ENCODE data around the gene FBRSL1.

The FBRSL1 gene

DNA sequence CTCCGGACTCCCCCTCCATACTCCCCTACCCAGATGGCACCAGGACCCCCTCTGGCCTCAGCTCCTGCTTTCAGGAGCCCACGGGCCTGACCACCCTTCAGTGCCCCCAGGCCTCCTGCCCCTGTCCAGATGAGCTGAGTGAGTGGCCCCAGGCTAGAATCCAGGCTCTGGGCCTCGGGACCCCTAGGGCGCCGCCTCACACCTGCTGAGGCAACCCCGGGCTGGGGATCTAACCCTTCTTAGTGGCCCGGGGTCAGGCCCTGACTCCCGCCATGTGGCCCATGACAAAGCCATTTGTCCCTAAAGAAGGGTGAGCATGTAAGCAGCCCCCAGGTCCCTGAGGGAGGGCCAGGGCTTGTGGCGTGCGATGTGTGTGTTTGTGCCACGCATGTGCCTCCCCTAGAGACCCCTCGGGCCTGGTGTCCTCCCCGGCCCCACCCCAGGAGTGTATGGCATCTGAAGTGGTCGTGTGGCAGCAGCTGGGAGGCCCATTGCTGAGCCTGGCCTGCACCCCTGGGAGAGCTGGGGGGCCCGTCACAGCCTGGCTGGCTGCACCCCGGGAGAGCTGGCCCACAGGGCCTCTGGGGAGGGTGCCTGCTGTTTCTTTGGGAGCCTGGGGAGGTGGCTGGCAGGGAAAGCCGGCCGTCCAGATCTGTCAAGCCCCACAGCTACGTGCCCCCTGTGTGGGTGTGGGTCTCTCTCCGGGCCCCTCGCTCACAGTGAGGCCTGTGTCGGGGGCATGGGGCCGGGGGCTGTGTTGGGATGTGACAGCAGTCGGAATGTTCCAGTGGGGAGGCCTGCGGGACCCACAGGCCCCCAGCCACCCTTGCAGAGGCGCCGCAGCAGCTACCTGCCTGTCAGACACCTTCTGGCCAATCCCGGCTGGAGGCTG is 7.8 kb downstream of the FBRSL1 start:
- Histone ChIP-seq H3K4me1 (ENCODE audit: low read depth, poor library complexity, severe bottlenecking) (no peaks in the 10 kb centered on the region), H3K79me2 (ENCODE audit: insufficient read depth, low read depth) (no peaks in the 10 kb centered on the region), H3K27ac (no peak overlapping the region), H3K9ac (no peak overlapping the region), H3K4me3 (IDR thresholded peaks at IDR 0.05; ENCODE audit: insufficient read depth, low read depth, low read length) (no peak overlapping the region), H3K36me3 (ENCODE audit: insufficient read depth) (no peaks in the 10 kb centered on the region), H2AFZ (ENCODE audit: low read depth) (no peak overlapping the region), H3K4me2 (no peak overlapping the region), H4K20me1 (ENCODE audit: insufficient read depth) (no peaks in the 10 kb centered on the region), H3K27me3 (ENCODE audit: insufficient read depth, low read depth) (no peaks in the 10 kb centered on the region)
- TF ChIP-seq, protein P1, sequence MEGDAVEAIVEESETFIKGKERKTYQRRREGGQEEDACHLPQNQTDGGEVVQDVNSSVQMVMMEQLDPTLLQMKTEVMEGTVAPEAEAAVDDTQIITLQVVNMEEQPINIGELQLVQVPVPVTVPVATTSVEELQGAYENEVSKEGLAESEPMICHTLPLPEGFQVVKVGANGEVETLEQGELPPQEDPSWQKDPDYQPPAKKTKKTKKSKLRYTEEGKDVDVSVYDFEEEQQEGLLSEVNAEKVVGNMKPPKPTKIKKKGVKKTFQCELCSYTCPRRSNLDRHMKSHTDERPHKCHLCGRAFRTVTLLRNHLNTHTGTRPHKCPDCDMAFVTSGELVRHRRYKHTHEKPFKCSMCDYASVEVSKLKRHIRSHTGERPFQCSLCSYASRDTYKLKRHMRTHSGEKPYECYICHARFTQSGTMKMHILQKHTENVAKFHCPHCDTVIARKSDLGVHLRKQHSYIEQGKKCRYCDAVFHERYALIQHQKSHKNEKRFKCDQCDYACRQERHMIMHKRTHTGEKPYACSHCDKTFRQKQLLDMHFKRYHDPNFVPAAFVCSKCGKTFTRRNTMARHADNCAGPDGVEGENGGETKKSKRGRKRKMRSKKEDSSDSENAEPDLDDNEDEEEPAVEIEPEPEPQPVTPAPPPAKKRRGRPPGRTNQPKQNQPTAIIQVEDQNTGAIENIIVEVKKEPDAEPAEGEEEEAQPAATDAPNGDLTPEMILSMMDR (conservative IDR thresholded peaks at IDR 0.05; ENCODE audit: low read depth, low read length), result no peak

DNA sequence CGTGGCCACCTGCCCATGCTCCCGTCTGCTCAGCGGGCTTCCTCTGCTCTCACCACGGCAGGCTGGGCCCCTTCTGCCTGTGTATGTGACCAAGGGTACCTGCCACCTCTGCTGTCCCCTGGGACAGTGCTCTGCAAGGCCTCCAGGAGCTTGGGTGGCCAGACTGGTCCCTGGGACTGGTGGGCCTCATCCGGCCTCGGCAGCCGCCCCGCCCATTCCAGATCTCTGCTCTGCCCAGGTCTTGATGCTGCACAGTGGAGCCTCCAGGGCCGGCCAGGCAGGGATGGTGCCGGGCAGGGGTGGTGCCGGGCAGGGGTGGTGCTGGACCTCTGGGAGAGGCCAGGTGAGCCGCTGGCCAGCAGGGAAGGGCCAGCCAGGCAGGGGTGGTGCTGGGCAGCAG is 9.0 kb downstream of the FBRSL1 start:
- no peaks in the 10 kb centered on the region for H3K36me3 ChIP-seq (ENCODE audit: insufficient read depth)
- no peaks in the 10 kb centered on the region for H3K4me1 ChIP-seq (ENCODE audit: low read depth, poor library complexity, severe bottlenecking)
- TF ChIP-seq, protein P1 (conservative IDR thresholded peaks at IDR 0.05; ENCODE audit: low read depth, low read length), result no peak
- no peak overlapping the region for H3K9ac ChIP-seq
- no peaks in the 10 kb centered on the region for H3K27me3 ChIP-seq (ENCODE audit: insufficient read depth, low read depth)
- H3K4me2 ChIP-seq, result no peak overlapping the region
- H3K79me2 ChIP-seq (ENCODE audit: insufficient read depth, low read depth), result no peaks in the 10 kb centered on the region
- H4K20me1 ChIP-seq (ENCODE audit: insufficient read depth), result no peaks in the 10 kb centered on the region
- H3K4me3 ChIP-seq (IDR thresholded peaks at IDR 0.05; ENCODE audit: insufficient read depth, low read depth, low read length), result no peak overlapping the region
- no peak overlapping the region for H2AFZ ChIP-seq (ENCODE audit: low read depth)
- H3K27ac ChIP-seq, result no peak overlapping the region

DNA sequence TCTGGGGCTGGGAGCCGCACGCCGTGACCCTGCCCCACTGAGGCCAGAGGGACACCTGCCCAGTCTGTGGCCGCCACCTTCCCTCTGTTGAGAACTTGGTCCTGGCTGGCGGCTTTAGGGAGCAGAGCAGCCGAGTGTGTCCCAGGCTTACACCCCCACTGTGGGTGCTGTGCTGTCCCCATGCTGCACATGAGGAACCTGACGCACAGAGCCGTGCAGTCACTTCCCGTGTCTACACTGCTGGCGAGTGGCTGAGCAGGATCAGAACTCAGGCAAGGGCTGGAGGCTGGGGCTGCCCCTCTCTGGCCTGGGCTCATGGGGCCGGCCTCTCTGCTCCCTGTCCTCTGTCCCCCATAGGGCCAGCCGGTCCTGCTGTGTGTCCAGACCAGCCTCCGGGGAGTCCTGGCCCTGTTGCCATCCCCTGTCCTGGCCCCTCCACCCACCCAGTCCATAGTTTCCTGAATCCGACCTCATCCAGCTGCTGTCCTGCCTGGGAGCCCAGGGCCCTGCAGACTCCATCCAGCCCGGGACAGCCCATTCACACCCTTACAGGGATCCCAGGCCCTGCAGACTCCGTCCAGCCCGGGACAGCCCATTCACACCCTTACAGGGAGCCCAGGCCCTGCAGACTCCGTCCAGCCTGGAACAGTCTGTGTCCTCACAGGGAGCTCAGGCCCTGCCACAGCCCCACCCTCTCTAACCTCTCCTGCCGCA is 10.3 kb downstream of the FBRSL1 start:
- no peaks in the 10 kb centered on the region for H4K20me1 ChIP-seq (ENCODE audit: insufficient read depth)
- no peak overlapping the region for H2AFZ ChIP-seq (ENCODE audit: low read depth)
- no peaks in the 10 kb centered on the region for H3K36me3 ChIP-seq (ENCODE audit: insufficient read depth)
- no peaks in the 10 kb centered on the region for H3K79me2 ChIP-seq (ENCODE audit: insufficient read depth, low read depth)
- no peak overlapping the region for H3K27ac ChIP-seq
- H3K4me1 ChIP-seq (ENCODE audit: low read depth, poor library complexity, severe bottlenecking), result no peaks in the 10 kb centered on the region
- no peak overlapping the region for H3K4me2 ChIP-seq
- TF ChIP-seq, protein P1 (conservative IDR thresholded peaks at IDR 0.05; ENCODE audit: low read depth, low read length), result no peak
- H3K27me3 ChIP-seq (ENCODE audit: insufficient read depth, low read depth), result no peaks in the 10 kb centered on the region
- H3K4me3 ChIP-seq (IDR thresholded peaks at IDR 0.05; ENCODE audit: insufficient read depth, low read depth, low read length), result no peak overlapping the region
- no peak overlapping the region for H3K9ac ChIP-seq

DNA sequence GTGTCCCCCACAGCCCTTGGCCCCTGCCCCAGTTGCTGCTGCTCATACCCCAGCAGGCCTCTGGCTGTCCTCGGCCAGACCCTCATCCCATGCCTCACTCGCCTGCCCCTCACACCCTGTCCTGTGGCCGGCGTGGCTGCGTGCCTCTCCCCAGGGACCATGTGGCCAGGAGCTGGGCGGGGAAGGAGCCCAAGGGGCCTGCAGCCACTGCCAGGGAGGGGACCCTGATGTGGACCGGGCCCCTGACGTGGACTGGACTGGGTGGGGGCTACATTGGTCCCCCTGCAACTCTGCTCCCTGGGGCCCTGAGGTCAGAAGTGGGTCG is 10.9 kb downstream of the FBRSL1 start:
- no peaks in the 10 kb centered on the region for H3K79me2 ChIP-seq (ENCODE audit: insufficient read depth, low read depth)
- no peaks in the 10 kb centered on the region for H3K27me3 ChIP-seq (ENCODE audit: insufficient read depth, low read depth)
- no peaks in the 10 kb centered on the region for H3K36me3 ChIP-seq (ENCODE audit: insufficient read depth)
- H3K4me3 ChIP-seq (IDR thresholded peaks at IDR 0.05; ENCODE audit: insufficient read depth, low read depth, low read length), result no peak overlapping the region
- no peak overlapping the region for H2AFZ ChIP-seq (ENCODE audit: low read depth)
- TF ChIP-seq, protein P1 (conservative IDR thresholded peaks at IDR 0.05; ENCODE audit: low read depth, low read length), result no peak
- H3K9ac ChIP-seq, result no peak overlapping the region
- H3K4me1 ChIP-seq (ENCODE audit: low read depth, poor library complexity, severe bottlenecking), result no peaks in the 10 kb centered on the region
- no peaks in the 10 kb centered on the region for H4K20me1 ChIP-seq (ENCODE audit: insufficient read depth)
- no peak overlapping the region for H3K4me2 ChIP-seq
- no peak overlapping the region for H3K27ac ChIP-seq

Data from KMS-11 (cell line).